ENCODE measurements around the gene COPZ1.

COPZ1 gene

DNA sequence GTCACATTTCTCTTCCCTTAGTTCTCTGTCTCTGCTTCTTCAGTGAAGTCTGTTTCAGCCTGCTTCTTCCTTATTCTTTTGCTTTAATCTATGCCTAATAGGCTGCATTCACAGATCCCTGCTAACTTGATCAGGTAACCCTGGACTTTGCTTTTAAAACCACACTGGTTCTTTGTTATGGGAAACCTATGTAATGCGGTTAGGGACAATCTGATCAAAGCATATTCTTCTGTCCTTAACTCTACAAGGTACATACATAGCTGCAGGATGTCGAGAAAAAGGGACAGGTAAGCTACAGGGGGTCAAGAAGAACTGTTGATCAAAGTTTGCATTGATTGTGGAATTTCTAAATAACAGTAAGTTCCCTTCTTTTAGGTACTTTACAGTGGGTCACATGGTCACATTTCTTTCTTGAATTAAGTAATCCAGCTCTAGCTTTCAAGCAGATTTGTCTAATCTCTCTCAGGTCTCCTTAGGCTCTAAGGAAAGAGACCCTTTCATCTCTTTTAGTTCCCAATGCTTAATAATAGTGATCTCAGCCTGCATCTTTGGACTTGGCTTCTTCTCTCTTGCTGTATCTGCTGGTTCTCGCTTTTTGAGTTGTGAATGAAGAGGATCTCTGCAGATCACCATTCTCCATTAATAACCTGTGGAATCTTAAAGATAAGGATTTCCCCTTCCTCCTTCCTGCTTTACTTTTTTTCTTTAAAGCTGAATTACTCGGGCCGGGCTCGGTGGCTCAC, 3.8 kb downstream of the COPZ1 start:
- TF ChIP-seq, protein P1, sequence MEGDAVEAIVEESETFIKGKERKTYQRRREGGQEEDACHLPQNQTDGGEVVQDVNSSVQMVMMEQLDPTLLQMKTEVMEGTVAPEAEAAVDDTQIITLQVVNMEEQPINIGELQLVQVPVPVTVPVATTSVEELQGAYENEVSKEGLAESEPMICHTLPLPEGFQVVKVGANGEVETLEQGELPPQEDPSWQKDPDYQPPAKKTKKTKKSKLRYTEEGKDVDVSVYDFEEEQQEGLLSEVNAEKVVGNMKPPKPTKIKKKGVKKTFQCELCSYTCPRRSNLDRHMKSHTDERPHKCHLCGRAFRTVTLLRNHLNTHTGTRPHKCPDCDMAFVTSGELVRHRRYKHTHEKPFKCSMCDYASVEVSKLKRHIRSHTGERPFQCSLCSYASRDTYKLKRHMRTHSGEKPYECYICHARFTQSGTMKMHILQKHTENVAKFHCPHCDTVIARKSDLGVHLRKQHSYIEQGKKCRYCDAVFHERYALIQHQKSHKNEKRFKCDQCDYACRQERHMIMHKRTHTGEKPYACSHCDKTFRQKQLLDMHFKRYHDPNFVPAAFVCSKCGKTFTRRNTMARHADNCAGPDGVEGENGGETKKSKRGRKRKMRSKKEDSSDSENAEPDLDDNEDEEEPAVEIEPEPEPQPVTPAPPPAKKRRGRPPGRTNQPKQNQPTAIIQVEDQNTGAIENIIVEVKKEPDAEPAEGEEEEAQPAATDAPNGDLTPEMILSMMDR (IDR thresholded peaks at IDR 0.05; ENCODE audit: insufficient read depth, low read depth, low read length, missing control alignments): no peak
- H3K4me3 ChIP-seq (ENCODE audit: low read length): no peak overlapping the region
- DNase-seq (ENCODE audit: low read depth): no peak

DNA sequence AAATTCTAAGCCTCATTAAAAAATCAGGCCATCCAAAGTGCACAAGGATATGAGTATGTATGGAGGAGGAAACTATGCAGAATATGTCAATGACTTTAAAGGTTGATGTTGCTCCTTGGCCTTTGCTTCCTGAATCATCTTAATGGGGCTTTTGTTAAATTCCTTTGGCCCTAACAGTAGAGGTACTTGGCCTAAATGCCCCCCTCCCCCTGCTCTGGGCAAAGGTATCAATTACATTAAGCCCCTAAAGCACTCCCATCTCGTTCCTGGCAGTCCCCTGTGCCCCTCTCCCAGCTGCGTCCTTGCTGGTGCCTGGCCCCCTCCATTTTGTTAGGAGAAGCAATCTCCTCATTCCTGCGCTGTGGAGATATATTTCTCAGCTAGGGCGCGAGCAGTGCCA, 4.8 kb downstream of the COPZ1 start:
- TF ChIP-seq, protein P1 (IDR thresholded peaks at IDR 0.05; ENCODE audit: insufficient read depth, low read depth, low read length, missing control alignments): no peak
- H3K4me3 ChIP-seq (ENCODE audit: low read length): no peak overlapping the region
- DNase-seq (ENCODE audit: low read depth): no peak

DNA sequence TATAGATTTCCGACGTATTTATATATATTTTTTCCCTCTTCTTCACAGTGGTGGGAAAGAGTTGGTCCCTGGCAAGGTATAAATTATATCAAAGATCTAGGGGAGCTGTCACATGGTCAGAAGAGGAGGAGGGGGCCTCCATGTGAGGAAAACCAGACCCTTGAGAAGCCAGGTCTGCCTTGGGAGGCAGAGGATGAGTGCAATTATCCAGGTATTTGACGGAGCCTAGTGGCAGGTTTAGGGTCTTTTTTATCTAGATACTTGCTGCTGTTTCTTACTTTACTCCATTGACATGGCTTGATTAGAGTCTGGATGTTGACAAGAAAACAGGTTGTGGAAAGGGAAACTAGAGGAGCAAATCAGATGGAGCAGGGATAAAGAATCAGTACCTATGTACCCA, 5.5 kb downstream of the COPZ1 start:
- H3K4me3 ChIP-seq (ENCODE audit: low read length): no peak overlapping the region
- TF ChIP-seq, protein P1 (IDR thresholded peaks at IDR 0.05; ENCODE audit: insufficient read depth, low read depth, low read length, missing control alignments): no peak
- DNase-seq (ENCODE audit: low read depth): no peak

DNA sequence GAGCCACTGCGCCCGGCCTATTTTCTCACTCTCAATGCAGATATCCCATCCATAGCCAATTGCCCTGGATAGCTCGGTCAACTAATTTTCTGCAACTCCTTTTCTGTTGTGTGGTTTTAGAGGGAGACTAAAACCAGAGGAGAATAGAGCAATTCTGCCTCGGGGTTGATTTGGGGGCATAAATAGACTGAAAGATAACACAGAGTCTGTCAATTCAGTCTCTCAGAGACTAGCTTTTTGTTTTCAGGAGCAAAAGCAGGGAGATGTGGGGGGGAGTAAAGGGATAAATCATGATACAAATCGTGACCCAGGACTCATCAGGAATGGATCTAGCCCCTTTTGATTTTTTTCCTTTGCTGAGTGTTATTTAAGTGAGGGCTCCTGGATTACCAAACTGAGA, 6.5 kb downstream of the COPZ1 start:
- H3K4me3 ChIP-seq (ENCODE audit: low read length): no peak overlapping the region
- TF ChIP-seq, protein P1 (IDR thresholded peaks at IDR 0.05; ENCODE audit: insufficient read depth, low read depth, low read length, missing control alignments): no peak
- no peak for DNase-seq (ENCODE audit: low read depth)

DNA sequence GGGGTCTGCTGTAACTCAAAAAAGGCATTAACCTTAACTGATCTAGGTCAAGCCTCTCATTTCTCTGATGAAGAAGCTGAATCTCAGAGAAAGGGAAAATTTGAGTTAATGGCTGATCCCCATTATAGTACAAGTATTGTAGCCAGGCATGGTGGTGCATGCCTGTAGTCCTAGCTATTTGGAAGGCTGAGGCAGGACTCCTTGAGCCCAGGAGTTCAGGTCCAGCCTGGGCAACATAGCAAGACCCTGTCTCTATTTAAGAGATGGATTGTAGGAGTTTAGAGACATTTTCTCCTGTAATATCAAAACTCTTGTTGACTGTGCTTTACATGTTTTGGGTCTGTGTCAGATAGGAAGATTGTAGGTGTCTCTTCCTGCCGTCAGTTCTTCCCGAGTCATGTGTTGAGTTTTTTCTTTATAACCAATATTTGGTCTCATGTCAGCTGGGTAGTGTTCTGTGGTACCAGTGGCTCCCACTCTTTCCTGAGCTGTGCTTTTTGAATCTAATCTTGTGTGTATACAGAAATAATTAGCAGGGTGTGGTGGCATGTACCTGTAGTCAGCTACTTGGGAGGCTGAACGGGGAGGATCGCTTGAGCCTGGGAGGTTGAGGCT, 8.6 kb downstream of the COPZ1 start:
- no peak for DNase-seq (ENCODE audit: low read depth)
- TF ChIP-seq, protein P1 (IDR thresholded peaks at IDR 0.05; ENCODE audit: insufficient read depth, low read depth, low read length, missing control alignments): no peak
- H3K4me3 ChIP-seq (ENCODE audit: low read length): no peak overlapping the region

DNA sequence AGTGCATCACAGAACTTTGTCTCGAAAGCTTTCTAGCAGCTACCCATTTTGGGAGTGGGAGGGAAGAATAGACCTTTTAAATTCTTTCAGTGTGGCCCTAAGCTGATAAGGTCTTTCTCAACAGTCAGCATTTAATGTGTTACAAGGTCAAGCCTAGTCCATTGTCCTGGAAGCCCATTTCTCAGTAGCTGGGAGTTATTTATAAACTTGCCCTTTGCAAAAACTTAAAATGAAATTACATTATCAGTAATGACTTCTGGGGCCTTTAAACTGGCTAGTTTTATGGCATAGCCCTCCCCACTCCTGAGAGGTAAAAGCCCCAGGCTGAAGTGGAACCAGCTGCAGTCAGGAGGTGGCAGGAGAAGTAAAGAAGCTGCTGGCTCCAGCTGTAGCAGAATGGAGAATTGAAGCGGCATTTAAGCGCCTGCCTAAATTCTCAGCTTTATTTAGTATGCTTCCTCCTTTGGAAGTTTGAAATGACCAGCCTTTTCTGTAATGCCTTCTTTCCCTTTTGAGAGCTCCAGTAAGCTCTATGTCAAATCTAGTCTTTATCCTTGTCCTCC, 12.4 kb downstream of the COPZ1 start:
- no peak overlapping the region for H3K4me3 ChIP-seq (ENCODE audit: low read length)
- no peak for DNase-seq (ENCODE audit: low read depth)

More for the DNA sequence above, 12.4 kb downstream of the COPZ1 start:
- TF ChIP-seq, protein P1 (IDR thresholded peaks at IDR 0.05; ENCODE audit: insufficient read depth, low read depth, low read length, missing control alignments): no peak
